Activated CD8-positive, alpha-beta T cell treated with anti-CD3 and anti-CD28 coated beads, Interleukin-2, amount 10 ng/mL, durations not matched to agents 7 days and 5 days (primary cell): ENCODE data around the gene CLIP1. TPM values are rescaled to one million over a fixed set of nuclear protein-coding genes. Genes with fewer than 3 reads are reported as not detected.

Experiments
- ATAC-seq: fragments of 150-1000 bp; cut with Tn5 transposase; one replicate; pipeline ENCODE4 v1.10.0; 2021; ENCODE audit warnings: moderate library complexity
- CTCF ChIA-PET: fragments of 350-600 bp; sonication (Branson Sonifier 250); formaldehyde crosslinking; loops from one replicate; lab custom pipeline; 2021; ENCODE audit warnings: antibody characterized with exemption; lab: Charles Lee
- POLR2A ChIA-PET: fragments of 350-600 bp; sonication (Branson Sonifier 250); formaldehyde crosslinking; loops from one replicate; lab custom pipeline; 2021; ENCODE audit warnings: antibody characterized with exemption; lab: Charles Lee
- DNase-seq: peaks from one replicate; pipeline ENCODE4 v3.0.0-alpha.2; 2020
- H3K27ac Mint-ChIP-seq: one replicate; pipeline ENCODE4 v1.8.0; 2021; ENCODE audit warnings: mild to moderate bottlenecking, mixed read lengths
- H3K27me3 Mint-ChIP-seq: one replicate; pipeline ENCODE4 v1.8.0; 2021; ENCODE audit warnings: low read depth, mixed read lengths
- H3K36me3 Mint-ChIP-seq: one replicate; pipeline ENCODE4 v1.8.0; 2021; ENCODE audit warnings: low read depth, mixed read lengths
- H3K4me1 Mint-ChIP-seq: one replicate; pipeline ENCODE4 v1.8.0; 2021; ENCODE audit warnings: low read depth, mixed read lengths
- H3K4me3 Mint-ChIP-seq: one replicate; pipeline ENCODE4 v1.8.0; 2021; ENCODE audit warnings: mild to moderate bottlenecking, mixed read lengths
- H3K9me3 Mint-ChIP-seq: one replicate; pipeline ENCODE4 v1.8.0; 2022; ENCODE audit warnings: mixed read lengths; ENCODE audit not compliant: insufficient read depth
- total RNA-seq, 2 experiments: library from RNA; stranded (reverse); gene quantifications; one replicate each; pipeline ENCODE4 v1.2.3, GENCODE V29; 2021

CLIP1 gene
- total RNA-seq, 2 experiments from 2014 or later: 61.4 to 63.2 TPM

DNA sequence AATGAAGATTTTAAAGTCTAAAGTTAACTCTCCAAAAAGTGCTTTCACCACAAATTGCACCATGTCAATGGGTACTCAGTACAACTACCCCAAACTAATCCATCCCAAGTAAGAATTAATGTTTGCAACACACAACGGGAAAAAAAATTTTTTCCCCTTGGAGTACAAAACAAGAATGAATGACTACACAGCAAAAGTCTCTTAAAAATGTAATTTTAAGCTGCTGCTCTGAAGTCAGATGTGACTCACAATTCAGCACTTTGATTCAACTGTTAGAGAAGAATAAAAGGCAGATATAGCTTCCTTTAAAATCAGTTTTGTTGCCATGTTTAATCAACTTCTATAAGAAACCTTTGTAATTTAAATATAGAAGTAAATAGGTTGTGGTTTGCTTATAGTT lies 113.7 kb downstream of the CLIP1 start:
- CTCF ChIA-PET: interaction anchor here (0.9 to 1.5 kb wide), 2 partner anchors 28 to 97 kb away, joined by 3 to 5 read pairs; no protein-coding TSS in a partner anchor
- H3K27me3 Mint-ChIP-seq: no peaks in the 10 kb centered on the region
- no peak for DNase-seq
- POLR2A ChIA-PET: no interaction called here
- H3K9me3 Mint-ChIP-seq: no peaks in the 10 kb centered on the region
- peaks cover 15% of the 10 kb centered on the region for H3K36me3 Mint-ChIP-seq
- no peak for ATAC-seq
- H3K4me1 Mint-ChIP-seq: no peaks in the 10 kb centered on the region
- H3K4me3 Mint-ChIP-seq: no peak overlapping the region
- no peak overlapping the region for H3K27ac Mint-ChIP-seq

DNA sequence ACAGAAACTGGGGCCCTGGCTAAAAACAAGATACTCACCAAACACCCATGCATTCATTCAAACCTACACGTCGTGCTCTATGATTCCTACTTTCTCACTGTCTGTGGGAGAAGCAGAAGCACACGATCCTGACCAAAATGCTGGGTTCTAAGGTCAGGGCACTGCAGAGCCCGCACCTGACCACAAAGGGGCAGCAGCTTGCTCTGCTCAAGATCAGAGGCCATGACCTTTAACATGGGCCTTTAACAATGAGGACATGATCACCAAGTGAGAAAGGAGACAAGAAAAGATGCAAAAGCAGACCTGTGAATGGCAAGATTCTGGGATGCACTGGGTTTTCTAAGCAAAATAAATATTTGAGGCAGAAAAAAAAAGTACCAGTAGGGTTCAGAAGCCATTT lies 116.1 kb downstream of the CLIP1 start:
- Mint-ChIP-seq H3K4me1 (no peaks in the 10 kb centered on the region), H3K36me3 (peaks cover 15% of the 10 kb centered on the region), H3K27ac (no peak overlapping the region), H3K27me3 (no peaks in the 10 kb centered on the region), H3K9me3 (no peaks in the 10 kb centered on the region), H3K4me3 (no peak overlapping the region)
- POLR2A ChIA-PET: no interaction called here
- CTCF ChIA-PET: interaction anchor here (1.4 to 1.7 kb wide), 2 partner anchors 49 to 165 kb away, joined by 4 to 5 read pairs; no protein-coding TSS in a partner anchor
- ATAC-seq (no peak), DNase-seq (no peak)

GRCh38 chr12:122304924-122305323 lies 117.5 kb downstream of the CLIP1 start:
- Mint-ChIP-seq H3K27ac (no peak overlapping the region), H3K4me1 (no peaks in the 10 kb centered on the region), H3K36me3 (peaks cover 15% of the 10 kb centered on the region), H3K27me3 (no peaks in the 10 kb centered on the region), H3K9me3 (no peaks in the 10 kb centered on the region), H3K4me3 (no peak overlapping the region)
- ATAC-seq (no peak), DNase-seq (no peak)
- ChIA-PET CTCF (interaction anchor here (1.2 kb wide), 1 partner anchor 51 kb away, joined by 3 read pairs; no protein-coding TSS in a partner anchor), POLR2A (no interaction called here)

GRCh38 chr12:122303068-122303467 lies 119.4 kb downstream of the CLIP1 start:
- Mint-ChIP-seq H3K27me3 (no peaks in the 10 kb centered on the region), H3K27ac (no peak overlapping the region), H3K9me3 (no peaks in the 10 kb centered on the region), H3K4me3 (no peak overlapping the region), H3K4me1 (no peaks in the 10 kb centered on the region), H3K36me3 (peaks cover 15% of the 10 kb centered on the region)
- CTCF ChIA-PET: no interaction called here
- ATAC-seq: no peak
- POLR2A ChIA-PET: no interaction called here
- no peak for DNase-seq

DNA sequence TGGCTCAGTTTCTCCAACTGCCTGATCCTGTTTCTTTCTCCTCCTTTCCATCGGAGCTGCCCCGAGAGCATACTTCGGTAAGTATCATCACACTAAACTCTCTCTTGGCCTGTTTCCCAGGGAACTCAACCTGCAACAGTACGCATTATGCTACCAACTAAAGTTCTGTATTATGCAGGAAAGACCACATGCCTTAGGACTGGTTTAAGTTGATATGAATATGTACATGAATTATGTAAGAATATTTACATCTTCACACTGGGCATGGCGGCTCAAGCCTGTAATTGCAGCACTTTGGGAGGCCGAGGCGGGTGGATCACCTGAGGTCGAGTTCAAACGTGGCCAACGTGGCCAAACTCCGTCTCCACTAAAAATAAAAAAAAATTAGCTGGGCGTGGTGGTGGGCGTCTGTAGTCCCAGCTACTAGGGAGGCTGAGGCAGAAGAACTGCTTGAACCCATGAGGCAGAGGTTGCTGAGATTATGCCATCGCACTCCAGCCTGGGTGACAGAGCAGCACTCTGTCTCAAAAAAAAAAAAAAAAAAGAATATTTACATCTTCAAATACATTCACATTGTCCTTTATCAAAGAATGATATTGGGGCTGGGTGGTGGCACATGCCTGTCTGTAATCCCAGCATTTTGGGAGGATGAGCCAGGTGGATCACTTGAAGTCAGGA lies 124.3 kb downstream of the CLIP1 start:
- no peaks in the 10 kb centered on the region for H3K27me3 Mint-ChIP-seq
- no peaks in the 10 kb centered on the region for H3K9me3 Mint-ChIP-seq
- CTCF ChIA-PET: interaction anchor here (1.4 kb wide), 1 partner anchor 58 kb away, joined by 4 read pairs; no protein-coding TSS in a partner anchor
- H3K4me1 Mint-ChIP-seq: peaks cover under 1% of the 10 kb centered on the region
- no peak overlapping the region for H3K27ac Mint-ChIP-seq
- peaks cover 27% of the 10 kb centered on the region for H3K36me3 Mint-ChIP-seq
- no peak overlapping the region for H3K4me3 Mint-ChIP-seq
- POLR2A ChIA-PET: no interaction called here
- ATAC-seq: no peak
- no peak for DNase-seq

- POLR2A ChIA-PET: no interaction called here
- Mint-ChIP-seq H3K4me3 (no peak overlapping the region), H3K27ac (no peak overlapping the region), H3K9me3 (no peaks in the 10 kb centered on the region), H3K4me1 (peaks cover 4% of the 10 kb centered on the region), H3K36me3 (peaks cover 31% of the 10 kb centered on the region), H3K27me3 (no peaks in the 10 kb centered on the region)
- CTCF ChIA-PET: interaction anchor here (1.4 kb wide), 1 partner anchor 59 kb away, joined by 4 read pairs; no protein-coding TSS in a partner anchor
- ATAC-seq: no peak
- no peak for DNase-seq
These were observed 125.0 kb downstream of the CLIP1 start for GRCh38 chr12:122297494-122297893.

GRCh38 chr12:122295877-122296276 lies 126.6 kb downstream of the CLIP1 start:
- ChIA-PET CTCF (interaction anchor here (0.5 kb wide), 1 partner anchor 79 kb away, joined by 3 read pairs; no protein-coding TSS in a partner anchor), POLR2A (no interaction called here)
- Mint-ChIP-seq H3K36me3 (peaks cover 30% of the 10 kb centered on the region), H3K4me1 (peaks cover 4% of the 10 kb centered on the region), H3K9me3 (no peaks in the 10 kb centered on the region), H3K27me3 (no peaks in the 10 kb centered on the region), H3K27ac (no peak overlapping the region), H3K4me3 (no peak overlapping the region)
- DNase-seq (no peak), ATAC-seq (no peak)

DNA sequence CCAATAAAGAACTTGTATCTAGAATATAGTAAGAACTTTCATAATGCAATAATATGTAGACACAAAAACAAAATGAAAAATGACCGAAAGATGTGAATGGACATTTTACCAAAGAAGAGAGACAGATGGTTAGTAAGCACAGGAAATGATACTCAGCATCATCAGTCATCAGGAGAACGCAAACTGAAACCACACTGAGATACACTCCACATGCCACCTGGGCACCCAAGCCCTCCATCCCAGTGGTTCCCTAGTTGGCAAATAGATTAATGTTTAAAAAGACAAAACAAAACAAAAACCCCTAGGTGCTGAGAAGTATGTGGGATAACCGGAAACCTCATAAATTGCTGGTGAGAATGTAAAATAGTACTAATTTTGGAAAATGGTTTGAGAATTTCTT lies 129.4 kb downstream of the CLIP1 start:
- ChIA-PET POLR2A (no interaction called here), CTCF (no interaction called here)
- no peaks in the 10 kb centered on the region for H3K27me3 Mint-ChIP-seq
- no peaks in the 10 kb centered on the region for H3K9me3 Mint-ChIP-seq
- no peak overlapping the region for H3K4me3 Mint-ChIP-seq
- H3K36me3 Mint-ChIP-seq: peaks cover 27% of the 10 kb centered on the region
- peaks cover 4% of the 10 kb centered on the region for H3K4me1 Mint-ChIP-seq
- no peak for ATAC-seq
- H3K27ac Mint-ChIP-seq: no peak overlapping the region
- DNase-seq: no peak

- POLR2A ChIA-PET: no interaction called here
- Mint-ChIP-seq H3K4me3 (no peak overlapping the region), H3K4me1 (peaks cover 4% of the 10 kb centered on the region), H3K9me3 (no peaks in the 10 kb centered on the region), H3K27me3 (no peaks in the 10 kb centered on the region), H3K36me3 (peaks cover 21% of the 10 kb centered on the region), H3K27ac (no peak overlapping the region)
- DNase-seq (no peak), ATAC-seq (no peak)
- CTCF ChIA-PET: no interaction called here
These were observed 131.0 kb downstream of the CLIP1 start for GRCh38 chr12:122291431-122291830.

DNA sequence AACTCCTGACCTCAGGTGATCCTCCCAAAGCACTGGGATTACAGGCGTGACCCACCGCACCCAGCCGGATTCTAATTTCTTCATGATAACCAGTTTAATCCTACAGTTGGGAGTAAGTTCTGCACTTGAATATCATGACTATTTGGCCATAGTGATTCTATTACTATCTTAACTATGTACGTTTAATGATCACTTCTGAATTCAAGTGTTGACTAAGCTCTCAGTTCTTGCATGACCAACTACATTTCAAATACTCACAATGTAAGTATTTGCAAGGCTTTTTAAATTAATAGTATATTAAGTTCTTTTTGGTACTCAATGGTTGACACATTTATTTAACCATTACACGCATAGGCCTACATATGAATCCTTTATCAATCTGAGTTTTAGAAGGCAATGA lies 138.8 kb downstream of the CLIP1 start:
- H3K4me1 Mint-ChIP-seq: no peaks in the 10 kb centered on the region
- ChIA-PET POLR2A (no interaction called here), CTCF (no interaction called here)
- no peak overlapping the region for H3K4me3 Mint-ChIP-seq
- DNase-seq (no peak), ATAC-seq (no peak)
- peaks cover 8% of the 10 kb centered on the region for H3K36me3 Mint-ChIP-seq
- no peaks in the 10 kb centered on the region for H3K27me3 Mint-ChIP-seq
- no peak overlapping the region for H3K27ac Mint-ChIP-seq
- H3K9me3 Mint-ChIP-seq: no peaks in the 10 kb centered on the region

DNA sequence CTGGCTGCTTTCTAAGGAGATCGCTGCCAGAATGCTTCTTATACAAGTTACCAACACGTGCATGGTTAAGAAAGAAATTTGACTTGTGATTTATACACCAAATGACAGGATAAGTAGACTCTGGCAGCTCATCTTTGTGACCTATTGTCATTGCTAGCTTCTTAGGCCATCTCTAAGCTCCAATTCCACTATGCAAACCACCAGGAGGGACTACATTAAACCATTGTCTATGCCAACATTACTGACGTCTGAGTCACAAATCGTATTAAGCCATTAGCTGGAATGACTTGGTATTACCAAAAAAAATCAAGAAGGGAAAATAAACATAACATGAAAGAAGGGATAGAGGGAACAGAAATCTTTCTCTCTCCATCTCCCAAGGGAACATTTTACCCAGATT lies 140.4 kb downstream of the CLIP1 start:
- Mint-ChIP-seq H3K9me3 (no peaks in the 10 kb centered on the region), H3K36me3 (peaks cover 5% of the 10 kb centered on the region), H3K4me3 (no peak overlapping the region), H3K27me3 (no peaks in the 10 kb centered on the region), H3K27ac (no peak overlapping the region), H3K4me1 (no peaks in the 10 kb centered on the region)
- ChIA-PET POLR2A (interaction anchor here (0.6 to 0.7 kb wide), 2 partner anchors 252 to 440 kb away, joined by 4 read pairs; no protein-coding TSS in a partner anchor), CTCF (interaction anchor here (1.3 kb wide), 1 partner anchor 73 kb away, joined by 5 read pairs; no protein-coding TSS in a partner anchor)
- ATAC-seq: no peak
- no peak for DNase-seq

DNA sequence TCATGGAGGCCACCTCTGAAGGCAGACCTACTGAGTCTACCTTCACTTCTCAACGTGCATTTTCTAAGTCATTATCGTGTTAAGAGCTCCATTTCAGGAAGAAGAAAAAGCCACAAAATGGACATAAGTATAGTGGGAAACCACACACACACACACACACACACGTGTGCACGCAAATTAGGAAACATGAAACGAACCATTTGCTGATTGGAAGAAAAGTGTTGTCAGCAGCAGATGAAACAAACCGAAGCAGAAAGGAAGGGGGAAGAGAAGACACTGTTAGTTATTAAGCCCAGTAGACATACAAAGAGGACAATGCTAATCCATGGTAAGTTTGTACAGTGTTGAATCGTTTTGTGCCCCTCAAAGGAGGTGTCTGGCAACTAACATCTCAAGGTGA lies 146.2 kb downstream of the CLIP1 start:
- H3K9me3 Mint-ChIP-seq: no peaks in the 10 kb centered on the region
- DNase-seq (no peak), ATAC-seq (no peak)
- no peak overlapping the region for H3K27ac Mint-ChIP-seq
- H3K27me3 Mint-ChIP-seq: no peaks in the 10 kb centered on the region
- no peak overlapping the region for H3K4me3 Mint-ChIP-seq
- ChIA-PET POLR2A (no interaction called here), CTCF (interaction anchor here (1.0 kb wide), 1 partner anchor 86 kb away, joined by 3 read pairs; no protein-coding TSS in a partner anchor)
- peaks cover 16% of the 10 kb centered on the region for H3K36me3 Mint-ChIP-seq
- H3K4me1 Mint-ChIP-seq: no peaks in the 10 kb centered on the region
